Breast epithelium (tissue), 4 donors: Measurements from ENCODE around the gene RNF128. TPM values are rescaled to one million over a fixed set of nuclear protein-coding genes. Genes with fewer than 3 reads are reported as not detected.

ENCODE experiments used
- DNase-seq, 2 donors: peaks; one replicate each; pipeline ENCODE4 v3.0.0-alpha.2; 2019; ENCODE audit warnings: low spot score in 2 of 2
- H3K27ac ChIP-seq, 2 donors: fragments of 200-600 bp; sonication (generic) in 1 of 2; one replicate each; pipeline ENCODE4 v1.5.1; 2016 to 2019; ENCODE audit warnings: mild to moderate bottlenecking in 1 of 2
- H3K27me3 ChIP-seq, 2 donors: fragments of 200-600 bp; sonication (generic) in 1 of 2; one replicate each; pipeline versions ENCODE4 v1.5.1 to v1.6.0; 2017 to 2019; ENCODE audit warnings: control low read depth in 1 of 2, mild to moderate bottlenecking in 1 of 2
- H3K36me3 ChIP-seq: fragments of 200-600 bp; one replicate; pipeline ENCODE4 v1.5.1; 2019
- H3K4me1 ChIP-seq, 2 donors: fragments of 200-600 bp; sonication (generic); one replicate each; pipeline ENCODE4 v1.5.1; 2016 to 2019; ENCODE audit warnings: control low read depth in 1 of 2
- H3K4me3 ChIP-seq, 3 donors: fragments of 200-600 bp; sonication (generic); 1 replicate in 2 of 3; 2 replicates in 1 of 3; pipeline ENCODE4 v1.5.1; 2016 to 2019; ENCODE audit warnings: mild to moderate bottlenecking in 3 of 3, moderate library complexity in 2 of 3
- H3K9me3 ChIP-seq, 2 donors: fragments of 200-600 bp; sonication (generic) in 1 of 2; one replicate each; pipeline ENCODE4 v1.5.1; 2016 to 2019; ENCODE audit warnings: control low read depth in 1 of 2
- POLR2A ChIP-seq: fragments of 450-650 bp; IDR thresholded peaks from one replicate; pipeline ENCODE4 v1.6.1; 2016; ENCODE audit warnings: antibody characterized with exemption, mild to moderate bottlenecking, moderate library complexity
- POLR2AphosphoS5 ChIP-seq, 3 donors: sonication (generic); formaldehyde crosslinking; IDR thresholded peaks; one replicate each; pipeline ENCODE4 v1.6.1; 2017; ENCODE audit warnings: antibody characterized with exemption in 3 of 3
- intact Hi-C: fragments of 100-400 bp; cut with DNase I; formaldehyde crosslinking; loops from one replicate; pipeline ENCODE4 v1.15.1; 2023; ENCODE audit warnings: low total_unique reads
- total RNA-seq, 3 donors: library from RNA; depleted of rRNA; stranded (reverse); fragments of >200 nt; gene quantifications; one replicate each; pipeline ENCODE4 v1.1.0, GENCODE V29; 2016
- TF ChIP-seq, protein P1 (sequence below), 3 donors: fragments of 450-650 bp; IDR thresholded peaks; one replicate each; pipeline ENCODE4 v1.5.1; 2016 to 2017; ENCODE audit warnings: antibody characterized with exemption in 3 of 3, mild to moderate bottlenecking in 3 of 3, moderate library complexity in 3 of 3

RNF128 gene
- total RNA-seq, 3 donors from 2014 or later, result 1.1 to 17.1 (median 3.9) TPM

DNA sequence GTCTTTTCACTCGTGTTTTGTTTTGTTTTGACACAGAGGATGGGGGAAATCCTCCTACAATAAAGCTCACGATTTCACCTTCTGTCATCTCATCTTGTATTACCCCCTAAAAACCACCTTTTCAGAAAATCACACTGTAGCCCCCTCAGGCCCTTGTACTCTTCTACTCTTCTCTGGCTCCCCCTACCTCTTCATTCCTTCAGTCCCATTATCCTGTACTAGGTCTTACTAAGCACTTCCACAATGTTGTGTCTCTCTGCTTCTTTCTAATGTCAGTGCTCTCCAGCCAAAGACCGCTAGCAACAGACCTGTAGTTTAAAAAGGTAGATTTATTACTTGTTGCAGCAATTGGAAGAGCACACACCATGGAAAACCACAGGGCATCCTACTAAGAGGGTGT lies 30.0 kb upstream of the RNF128 start:
- Histone ChIP-seq H3K4me3 (no peak overlapping the region), H3K27me3 (peaks cover 0 to 33% of the 10 kb centered on the region in 2 donors), H3K36me3 (no peaks in the 10 kb centered on the region), H3K27ac (no peak overlapping the region), H3K9me3 (no peaks in the 10 kb centered on the region), H3K4me1 (no peaks in the 10 kb centered on the region)
- intact Hi-C loops, result no loop called here
- TF ChIP-seq, protein P1, sequence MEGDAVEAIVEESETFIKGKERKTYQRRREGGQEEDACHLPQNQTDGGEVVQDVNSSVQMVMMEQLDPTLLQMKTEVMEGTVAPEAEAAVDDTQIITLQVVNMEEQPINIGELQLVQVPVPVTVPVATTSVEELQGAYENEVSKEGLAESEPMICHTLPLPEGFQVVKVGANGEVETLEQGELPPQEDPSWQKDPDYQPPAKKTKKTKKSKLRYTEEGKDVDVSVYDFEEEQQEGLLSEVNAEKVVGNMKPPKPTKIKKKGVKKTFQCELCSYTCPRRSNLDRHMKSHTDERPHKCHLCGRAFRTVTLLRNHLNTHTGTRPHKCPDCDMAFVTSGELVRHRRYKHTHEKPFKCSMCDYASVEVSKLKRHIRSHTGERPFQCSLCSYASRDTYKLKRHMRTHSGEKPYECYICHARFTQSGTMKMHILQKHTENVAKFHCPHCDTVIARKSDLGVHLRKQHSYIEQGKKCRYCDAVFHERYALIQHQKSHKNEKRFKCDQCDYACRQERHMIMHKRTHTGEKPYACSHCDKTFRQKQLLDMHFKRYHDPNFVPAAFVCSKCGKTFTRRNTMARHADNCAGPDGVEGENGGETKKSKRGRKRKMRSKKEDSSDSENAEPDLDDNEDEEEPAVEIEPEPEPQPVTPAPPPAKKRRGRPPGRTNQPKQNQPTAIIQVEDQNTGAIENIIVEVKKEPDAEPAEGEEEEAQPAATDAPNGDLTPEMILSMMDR (IDR thresholded peaks at IDR 0.05), result no peak
- no peak for TF ChIP-seq POLR2AphosphoS5 (IDR thresholded peaks at IDR 0.05)
- TF ChIP-seq POLR2A, result no peak
- DNase-seq, result no peak

DNA sequence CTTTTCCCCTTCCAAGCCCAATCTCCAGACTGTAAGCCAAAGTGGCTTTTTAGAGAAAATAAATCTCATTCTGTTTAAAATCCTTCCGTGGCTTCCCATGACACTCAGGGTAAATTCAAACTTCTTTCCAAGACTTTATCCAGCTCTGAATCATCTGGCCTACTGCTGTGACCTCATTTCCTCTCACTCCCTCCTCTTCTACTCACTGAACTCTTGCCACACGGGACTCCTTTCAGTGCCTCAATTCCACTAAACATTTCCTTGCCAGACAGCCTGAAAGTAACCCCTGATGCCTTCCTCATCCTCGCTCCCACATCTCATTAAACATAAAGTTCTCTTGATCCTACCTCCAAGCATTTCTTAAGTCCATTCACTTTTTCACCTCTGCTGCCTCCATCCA lies 27.8 kb upstream of the RNF128 start:
- H3K4me3 ChIP-seq, result no peak overlapping the region
- no peak for TF ChIP-seq POLR2A
- TF ChIP-seq POLR2AphosphoS5 (IDR thresholded peaks at IDR 0.05), result no peak
- TF ChIP-seq, protein P1 (IDR thresholded peaks at IDR 0.05), result no peak
- no peak for DNase-seq
- peaks cover 0 to 48% of the 10 kb centered on the region in 2 donors for H3K27me3 ChIP-seq
- H3K27ac ChIP-seq, result no peak overlapping the region
- no peaks in the 10 kb centered on the region for H3K4me1 ChIP-seq
- no peaks in the 10 kb centered on the region for H3K36me3 ChIP-seq
- intact Hi-C loops, result no loop called here
- H3K9me3 ChIP-seq, result no peaks in the 10 kb centered on the region

DNA sequence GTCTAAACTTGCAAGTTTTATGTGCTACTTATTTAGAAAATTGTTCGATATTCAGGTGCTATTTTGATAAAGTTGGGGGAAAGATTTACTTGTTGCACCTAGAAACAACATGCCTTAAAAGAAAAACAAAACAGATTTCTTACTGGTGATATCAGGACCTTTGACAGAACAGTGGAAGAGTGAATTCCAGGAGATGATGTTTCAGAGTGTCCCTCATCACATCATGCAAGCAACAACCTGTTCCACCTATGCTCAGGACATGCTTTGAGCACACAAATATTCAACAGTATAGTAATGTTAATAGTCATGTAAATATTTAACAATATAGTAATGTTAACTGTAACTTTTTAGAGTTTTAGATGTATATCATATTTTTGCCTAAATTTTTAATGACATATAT lies 23.9 kb upstream of the RNF128 start:
- TF ChIP-seq POLR2AphosphoS5 (IDR thresholded peaks at IDR 0.05) (no peak), POLR2A (no peak)
- TF ChIP-seq, protein P1 (IDR thresholded peaks at IDR 0.05), result no peak
- peaks cover 0 to 48% of the 10 kb centered on the region in 2 donors for H3K27me3 ChIP-seq
- no peak for DNase-seq
- intact Hi-C loops, result no loop called here
- H3K4me1 ChIP-seq, result no peaks in the 10 kb centered on the region
- H3K9me3 ChIP-seq, result no peaks in the 10 kb centered on the region
- no peak overlapping the region for H3K4me3 ChIP-seq
- H3K27ac ChIP-seq, result no peak overlapping the region
- H3K36me3 ChIP-seq, result no peaks in the 10 kb centered on the region

DNA sequence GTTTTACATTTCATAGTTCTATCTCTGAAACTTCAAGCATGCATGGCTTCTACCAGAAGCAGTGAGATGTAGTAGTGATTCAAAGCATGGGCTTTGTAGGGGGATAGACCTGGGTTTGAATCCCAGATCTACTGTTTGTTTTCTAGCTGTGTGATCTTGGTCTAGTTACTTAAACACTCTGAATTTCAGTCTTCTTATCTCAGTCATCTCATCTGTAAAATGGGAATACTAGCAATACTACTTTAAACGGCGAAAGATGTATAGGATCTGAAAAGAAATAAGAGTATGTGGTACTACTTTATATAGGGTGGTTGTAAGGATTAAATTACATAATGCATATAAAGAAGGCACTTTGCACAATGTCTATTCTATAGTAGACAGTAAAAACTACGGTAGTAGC lies 20.0 kb upstream of the RNF128 start:
- intact Hi-C loops, result no loop called here
- Histone ChIP-seq H3K9me3 (no peaks in the 10 kb centered on the region), H3K4me3 (no peak overlapping the region), H3K4me1 (no peaks in the 10 kb centered on the region), H3K36me3 (no peaks in the 10 kb centered on the region), H3K27me3 (peaks cover 0 to 35% of the 10 kb centered on the region in 2 donors), H3K27ac (no peak overlapping the region)
- TF ChIP-seq, protein P1 (IDR thresholded peaks at IDR 0.05), result no peak
- TF ChIP-seq POLR2AphosphoS5 (IDR thresholded peaks at IDR 0.05), result no peak
- no peak for TF ChIP-seq POLR2A
- no peak for DNase-seq

DNA sequence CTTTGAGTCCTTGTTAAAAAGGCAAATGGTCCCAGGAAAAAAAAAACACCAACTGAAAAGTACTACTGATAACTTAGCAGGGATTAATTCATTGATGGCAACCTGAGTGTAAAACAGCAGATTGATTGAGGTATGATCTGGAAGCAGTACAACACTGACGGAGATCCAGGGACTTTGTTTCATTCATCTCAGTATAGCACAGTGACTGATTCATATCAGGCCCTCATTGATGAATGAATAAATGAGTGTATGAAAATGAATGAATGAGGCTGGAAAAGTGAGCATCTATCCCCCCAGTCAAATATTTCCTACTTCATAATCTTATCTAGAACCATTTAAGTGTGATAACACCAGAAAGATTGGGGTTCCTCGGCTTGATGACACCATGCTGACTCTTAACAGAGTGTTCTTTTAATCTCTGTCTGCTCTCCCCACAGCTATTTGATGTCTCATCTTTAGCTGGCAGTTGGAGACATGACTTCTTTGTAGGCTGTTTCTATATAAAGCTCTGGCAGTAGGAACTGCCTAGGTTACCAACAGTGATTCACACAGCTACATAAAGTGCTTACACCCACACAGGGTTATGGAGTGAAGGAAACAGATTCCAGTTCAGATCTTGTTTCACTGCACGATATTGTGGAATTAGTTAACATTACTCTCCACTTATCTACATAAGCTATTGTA lies 18.6 kb upstream of the RNF128 start:
- no peak for TF ChIP-seq POLR2A
- Histone ChIP-seq H3K36me3 (no peaks in the 10 kb centered on the region), H3K27me3 (peaks cover 0 to 29% of the 10 kb centered on the region in 2 donors), H3K4me3 (no peak overlapping the region), H3K9me3 (no peaks in the 10 kb centered on the region), H3K4me1 (no peaks in the 10 kb centered on the region), H3K27ac (no peak overlapping the region)
- intact Hi-C loops, result no loop called here
- no peak for DNase-seq
